SU-DHL-6 (cell line): ENCODE data around the gene BSG.

Source experiments
- H2AFZ ChIP-seq: fragments of 200-600 bp; sonication (generic); 2 replicates; pipeline ENCODE4 v1.6.1; 2014; ENCODE audit warnings: low read depth, mild to moderate bottlenecking, moderate library complexity, mixed read lengths, antibody characterized with exemption, low read length; ENCODE audit not compliant: severe bottlenecking
- H3F3A ChIP-seq: fragments of 200-600 bp; shearing (Covaris generic); 2 replicates; pipeline ENCODE4 v1.6.0; 2016; ENCODE audit warnings: antibody characterized with exemption, mild to moderate bottlenecking; ENCODE audit not compliant: insufficient read depth
- H3K27ac ChIP-seq: fragments of 200-600 bp; sonication (generic); 2 replicates; pipeline ENCODE4 v1.5.1; 2016; ENCODE audit warnings: low read depth, mild to moderate bottlenecking, low read length, moderate library complexity, mixed read lengths
- H3K27me3 ChIP-seq: fragments of 200-600 bp; sonication (generic), shearing (Covaris generic); 2 replicates; pipeline ENCODE4 v1.6.0; 2014; ENCODE audit warnings: mild to moderate bottlenecking, low read length
- H3K36me3 ChIP-seq: fragments of 200-600 bp; sonication (generic); 2 replicates; pipeline ENCODE4 v1.6.1; 2014; ENCODE audit warnings: mild to moderate bottlenecking, low read length, mixed read lengths
- H3K4me2 ChIP-seq: fragments of 300-600, 200-600 bp; shearing (Covaris generic), sonication (generic); 2 replicates; pipeline ENCODE4 v1.6.0; 2014; ENCODE audit warnings: low read length, low read depth, mild to moderate bottlenecking; ENCODE audit not compliant: poor library complexity, severe bottlenecking
- H3K4me3 ChIP-seq: fragments of 200-600 bp; sonication (generic); 2 replicates; pipeline ENCODE4 v1.5.1; 2014; ENCODE audit warnings: antibody characterized with exemption, low read length, mild to moderate bottlenecking, mixed read lengths; ENCODE audit not compliant: insufficient read depth, poor library complexity, severe bottlenecking
- H3K79me2 ChIP-seq: fragments of 200-600 bp; sonication (generic); 2 replicates; pipeline ENCODE4 v1.6.1; 2014; ENCODE audit warnings: mild to moderate bottlenecking, low read length, moderate library complexity; ENCODE audit not compliant: insufficient read depth
- H3K9ac ChIP-seq: fragments of 200-600 bp; sonication (generic); 2 replicates; pipeline ENCODE4 v1.7.0; 2014; ENCODE audit warnings: mild to moderate bottlenecking, low read length
- H3K9me2 ChIP-seq: fragments of 200-600 bp; sonication (generic); replicated peaks from 2 replicates; pipeline ENCODE4 v1.6.1; 2014; ENCODE audit warnings: low read length; ENCODE audit not compliant: insufficient read depth
- H3K9me3 ChIP-seq: fragments of 200-600 bp; sonication (generic); 2 replicates; pipeline ENCODE4 v1.6.1; 2014; ENCODE audit warnings: low read length, mixed read lengths; ENCODE audit not compliant: insufficient read depth
- H4K20me1 ChIP-seq: fragments of 200-600 bp; sonication (generic); 2 replicates; pipeline ENCODE4 v1.6.1; 2014; ENCODE audit warnings: low read depth, mild to moderate bottlenecking, antibody characterized with exemption, low read length, moderate library complexity, mixed read lengths
- EZH2phosphoT487 ChIP-seq: fragments of 200-600 bp; sonication (generic), shearing (Covaris generic); conservative IDR thresholded peaks from 2 replicates; pipeline ENCODE4 v1.6.1; 2018; ENCODE audit warnings: mild to moderate bottlenecking, antibody characterized with exemption, low read length, moderate library complexity, mixed read lengths
- TF ChIP-seq, protein P1 (sequence below): fragments of 200-600 bp; sonication (generic); IDR thresholded peaks from one replicate; pipeline ENCODE4 v1.5.1; 2017; ENCODE audit warnings: antibody characterized with exemption, mild to moderate bottlenecking, low read length, moderate library complexity; ENCODE audit not compliant: insufficient read depth, poor library complexity, severe bottlenecking

Gene BSG

GRCh38 chr19:571566-571974, 826 bp upstream of the BSG start:
- TF ChIP-seq EZH2phosphoT487, result no peak
- TF ChIP-seq, protein P1, sequence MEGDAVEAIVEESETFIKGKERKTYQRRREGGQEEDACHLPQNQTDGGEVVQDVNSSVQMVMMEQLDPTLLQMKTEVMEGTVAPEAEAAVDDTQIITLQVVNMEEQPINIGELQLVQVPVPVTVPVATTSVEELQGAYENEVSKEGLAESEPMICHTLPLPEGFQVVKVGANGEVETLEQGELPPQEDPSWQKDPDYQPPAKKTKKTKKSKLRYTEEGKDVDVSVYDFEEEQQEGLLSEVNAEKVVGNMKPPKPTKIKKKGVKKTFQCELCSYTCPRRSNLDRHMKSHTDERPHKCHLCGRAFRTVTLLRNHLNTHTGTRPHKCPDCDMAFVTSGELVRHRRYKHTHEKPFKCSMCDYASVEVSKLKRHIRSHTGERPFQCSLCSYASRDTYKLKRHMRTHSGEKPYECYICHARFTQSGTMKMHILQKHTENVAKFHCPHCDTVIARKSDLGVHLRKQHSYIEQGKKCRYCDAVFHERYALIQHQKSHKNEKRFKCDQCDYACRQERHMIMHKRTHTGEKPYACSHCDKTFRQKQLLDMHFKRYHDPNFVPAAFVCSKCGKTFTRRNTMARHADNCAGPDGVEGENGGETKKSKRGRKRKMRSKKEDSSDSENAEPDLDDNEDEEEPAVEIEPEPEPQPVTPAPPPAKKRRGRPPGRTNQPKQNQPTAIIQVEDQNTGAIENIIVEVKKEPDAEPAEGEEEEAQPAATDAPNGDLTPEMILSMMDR, result no peak
- no peaks in the 10 kb centered on the region for H4K20me1 ChIP-seq
- peak overlapping the region; percentile 65 for H3K4me3 ChIP-seq
- peak overlapping the region; percentile 68 for H3K9ac ChIP-seq
- peak overlapping the region; percentile 83 for H3K4me2 ChIP-seq
- H3K27ac ChIP-seq, result peak overlapping the region; percentile 88
- H3K79me2 ChIP-seq, result peaks cover 38% of the 10 kb centered on the region
- no peaks in the 10 kb centered on the region for H3K27me3 ChIP-seq
- peak overlapping the region; percentile 92 for H2AFZ ChIP-seq
- no peaks in the 10 kb centered on the region for H3K9me3 ChIP-seq
- H3K36me3 ChIP-seq, result no peaks in the 10 kb centered on the region
- H3K9me2 ChIP-seq, result no peaks in the 10 kb centered on the region
- peaks cover 14% of the 10 kb centered on the region for H3F3A ChIP-seq

DNA sequence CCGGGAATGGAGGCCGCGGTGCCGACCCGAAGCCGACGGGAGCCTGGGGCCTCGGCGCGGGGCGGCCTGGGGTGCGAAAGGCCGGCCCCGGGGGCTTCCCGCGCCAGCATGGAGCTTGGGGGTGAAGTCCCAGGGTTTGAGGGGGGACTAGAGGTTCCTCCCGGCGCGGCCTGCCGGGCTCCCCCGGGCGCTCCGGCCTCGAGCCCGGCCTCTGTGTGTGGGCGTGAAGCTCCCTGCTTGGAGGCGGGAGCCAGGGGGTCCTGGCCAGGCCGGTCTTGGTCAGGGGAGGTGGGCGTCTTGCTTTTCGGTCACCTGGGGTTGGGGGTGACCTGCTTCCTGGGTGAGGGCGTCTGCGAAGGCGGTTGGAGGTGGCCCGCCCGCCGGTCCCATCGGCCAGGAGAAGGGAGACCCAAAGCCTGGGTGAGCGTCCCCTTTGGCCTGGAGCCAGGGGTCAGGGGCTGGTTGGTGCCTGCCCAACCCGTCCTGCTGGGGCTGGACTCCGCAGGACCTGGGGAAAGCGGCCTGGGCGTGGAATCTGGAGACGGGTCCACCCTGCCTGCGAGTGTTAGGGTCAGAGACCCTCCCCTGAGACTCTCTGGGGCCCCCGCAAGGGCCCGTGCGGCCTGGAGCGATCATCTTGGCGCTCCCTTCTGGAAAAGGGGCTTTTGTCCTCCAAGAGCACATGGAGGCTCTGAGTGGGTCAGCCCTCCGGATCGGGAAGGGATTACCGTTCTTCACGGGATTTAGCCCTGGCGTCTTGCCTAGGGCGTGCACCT, 535 bp downstream of the BSG start:
- H3K9ac ChIP-seq, result peak overlapping the region; percentile 80
- peak overlapping the region; percentile 70 for H3K4me3 ChIP-seq
- H3K9me3 ChIP-seq, result no peaks in the 10 kb centered on the region
- H3K79me2 ChIP-seq, result peaks cover 52% of the 10 kb centered on the region
- no peaks in the 10 kb centered on the region for H3K36me3 ChIP-seq
- H3K9me2 ChIP-seq, result no peaks in the 10 kb centered on the region
- no peak for TF ChIP-seq EZH2phosphoT487
- TF ChIP-seq, protein P1, result no peak
- H3K27ac ChIP-seq, result peak overlapping the region; percentile 41
- no peaks in the 10 kb centered on the region for H3K27me3 ChIP-seq
- H2AFZ ChIP-seq, result peak overlapping the region; percentile 17
- H3F3A ChIP-seq, result peaks cover 14% of the 10 kb centered on the region
- peak overlapping the region; percentile 53 for H3K4me2 ChIP-seq
- H4K20me1 ChIP-seq, result no peaks in the 10 kb centered on the region

DNA sequence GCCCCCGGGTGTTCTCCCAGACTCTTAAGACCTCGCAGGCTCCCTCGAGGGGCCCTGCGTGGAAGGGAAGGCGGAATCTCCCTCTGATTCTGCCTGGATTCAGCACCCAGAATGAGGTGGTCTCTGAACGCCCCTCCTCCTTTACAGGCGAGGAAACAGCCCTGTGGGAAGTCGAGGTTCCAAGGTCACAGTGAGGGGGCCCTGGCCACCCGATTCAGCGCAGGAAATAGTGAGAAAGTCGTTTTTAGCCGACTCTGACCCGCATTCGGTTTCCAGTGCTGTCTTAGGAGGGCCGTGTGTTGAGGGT, 1.1 kb downstream of the BSG start:
- Histone ChIP-seq H3F3A (peaks cover 14% of the 10 kb centered on the region), H3K27ac (no peak overlapping the region)

More for the DNA sequence above, 1.1 kb downstream of the BSG start:
- Histone ChIP-seq H3K79me2 (peaks cover 57% of the 10 kb centered on the region), H3K27me3 (no peaks in the 10 kb centered on the region), H3K9me2 (no peaks in the 10 kb centered on the region), H3K9ac (peak overlapping the region; percentile 80), H3K4me2 (peak overlapping the region; percentile 53), H3K4me3 (peak overlapping the region; percentile 70), H3K9me3 (no peaks in the 10 kb centered on the region), H3K36me3 (no peaks in the 10 kb centered on the region), H4K20me1 (no peaks in the 10 kb centered on the region), H2AFZ (no peak overlapping the region)
- TF ChIP-seq, protein P1, result no peak
- TF ChIP-seq EZH2phosphoT487, result no peak
